ENCODE measurements around the gene RC3H1. TPM values are rescaled to one million over a fixed set of nuclear protein-coding genes. Genes with fewer than 3 reads are reported as not detected.

The RC3H1 gene
- total and polyA plus RNA-seq, 2 of the 8 experiments (the other 6 are each of a cell fraction or from before 2014, with no cell fraction given), result 7.4 to 32.2 TPM

- Histone ChIP-seq H2BK120ac (replicated peaks; ENCODE audit: low read depth, low read length) (no peak overlapping the region), H3K79me2 (ENCODE audit: control insufficient read depth in 1 of 2, insufficient read depth in 2 of 2, low read length in 2 of 2) (peaks cover 0 to 37% of the 10 kb centered on the region in 2 experiments; a peak in 3 of 4 replicates), H3K4ac (replicated peaks; ENCODE audit: insufficient read length, low read depth, low read length) (no peak overlapping the region), H3K36me3 (ENCODE audit: control insufficient read depth in 2 of 4, insufficient read depth in 4 of 4, low read length in 3 of 4) (no peaks in the 10 kb centered on the region; a peak in 1 of 8 replicates), H4K8ac (ENCODE audit: extremely low read depth, insufficient read depth, low read length) (no peak overlapping the region), H3K4me3 (ENCODE audit: extremely low read depth in 1 of 4, insufficient read depth in 2 of 4, low read depth in 3 of 4, low read length in 4 of 4) (peak overlapping the region; percentile 77 to 92 (median 88); a peak in 7 of 8 replicates), H3K79me1 (ENCODE audit: low read depth, low read length) (no peaks in the 10 kb centered on the region; the same call in none of the 2 replicates), H4K5ac (ENCODE audit: insufficient read length, low read depth, low read length) (no peak overlapping the region), H3K18ac (ENCODE audit: extremely low read depth, low read length) (no peak overlapping the region), H4K20me1 (replicated peaks in 1 of 2; ENCODE audit: control insufficient read depth in 1 of 2, insufficient read depth in 2 of 2, low read length in 2 of 2) (peaks cover 5 to 7% of the 10 kb centered on the region in 2 experiments), H3K27me3 (replicated peaks in 1 of 4; ENCODE audit: control insufficient read depth in 3 of 4, extremely low read depth in 1 of 4, insufficient read depth in 3 of 4, low read length in 3 of 4) (no peaks in the 10 kb centered on the region), H3K27ac (ENCODE audit: low read depth, low read length) (peak overlapping the region; percentile 92; the same call in 1 of the 2 replicates), H3K9ac (replicated peaks in 1 of 4; ENCODE audit: extremely low read depth in 1 of 4, low read depth in 3 of 4, low read length in 3 of 4) (peak overlapping the region in 2 of 4 experiments; percentile 90 to 91; a peak in 5 of 7 replicates), H3K4me2 (ENCODE audit: insufficient read depth in 1 of 2, low read depth in 2 of 2, low read length in 2 of 2) (peak overlapping the region; percentile 68 to 92), H3K56ac (replicated peaks; ENCODE audit: insufficient read length, low read depth, low read length) (no peak overlapping the region), H3K9me3 (ENCODE audit: insufficient read depth in 2 of 2, low read depth in 1 of 2, low read length in 1 of 2) (no peaks in the 10 kb centered on the region), H2BK12ac (ENCODE audit: low read depth, low read length) (peak overlapping the region; percentile 71; the same call in 1 of the 2 replicates), H3K23me2 (ENCODE audit: low read depth, low read length) (peaks cover 9% of the 10 kb centered on the region), H3K23ac (ENCODE audit: insufficient read length) (no peak overlapping the region), H4K91ac (replicated peaks; ENCODE audit: insufficient read length, low read length) (no peak overlapping the region), H2BK5ac (ENCODE audit: low read depth, low read length) (no peak overlapping the region; the same call in 1 of the 2 replicates), H3K14ac (ENCODE audit: insufficient read length) (no peak overlapping the region), H2AFZ (ENCODE audit: low read length) (peak overlapping the region; percentile 98; the same call in 1 of the 2 replicates), H2AK5ac (ENCODE audit: low read depth, low read length) (no peak overlapping the region), H2BK20ac (ENCODE audit: low read length) (no peak overlapping the region), H3K4me1 (replicated peaks in 1 of 4; ENCODE audit: control insufficient read depth in 3 of 4, insufficient read depth in 4 of 4, low read length in 3 of 4) (peaks cover 0 to 6% (median 2%) of the 10 kb centered on the region in 4 experiments; a peak in 5 of 7 replicates), H2BK15ac (ENCODE audit: low read length) (no peak overlapping the region)
- FAIRE-seq (no peak), DNase-seq (ENCODE audit: low read depth in 1 of 2, low spot score in 2 of 2) (no peak)
- TF ChIP-seq RNF2 (IDR thresholded peaks at IDR 0.05; ENCODE audit: borderline replicate concordance, low read depth, low read length, missing control alignments, poor library complexity, severe bottlenecking) (no peak), NRF1 (IDR thresholded peaks at IDR 0.05; ENCODE audit: low read depth, low read length) (no peak), NANOG (IDR thresholded peaks at IDR 0.05; ENCODE audit: insufficient read depth, low read depth, low read length, poor library complexity, severe bottlenecking) (no peak), SAP30 (IDR thresholded peaks at IDR 0.05; ENCODE audit: insufficient read depth, insufficient replicate concordance, low read length) (no peak), TEAD4 (IDR thresholded peaks at IDR 0.05; ENCODE audit: low read depth, low read length) (no peak), RXRA (IDR thresholded peaks at IDR 0.05; ENCODE audit: insufficient read depth, low read depth, low read length) (no peak), KDM1A (IDR thresholded peaks at IDR 0.05; ENCODE audit: borderline replicate concordance, low read length) (no peak)
- ChIA-PET POLR2A (ENCODE audit: partially characterized antibody) (interaction anchor here (1.0 to 3.1 kb wide), 15 partner anchors 8 to 517 kb away, joined by 3 to 43 read pairs (median 4); partner anchors contain the start of genes GAS5 and ZBTB37), CTCF (ENCODE audit: partially characterized antibody) (interaction anchor here (1.0 kb wide), 1 partner anchor 92 kb away, joined by 3 read pairs; no protein-coding TSS in a partner anchor)
- 49% methylated on average over 4 of the region's 4 CpGs; no CpG with 5 or more reads in 1 of the 2 experiments for WGBS, 2 experiments (ENCODE audit: extremely low coverage in 1 of 2, insufficient coverage in 1 of 2, insufficient read length in 1 of 2, insufficient replicate concordance in 2 of 2, low coverage in 1 of 2, low lambda C conversion rate in 2 of 2, missing lambda C conversion rate in 1 of 2)
Observed at GRCh38 chr1:174022976-174023277, 770 bp upstream of the RC3H1 start.

Data from H1 (cell line).